GM12878 (cell line): Measurements from ENCODE around the gene GPR171. TPM values are rescaled to one million over a fixed set of nuclear protein-coding genes. Genes with fewer than 3 reads are reported as not detected.

Source experiments
- ATAC-seq: fragments of 200-7000 bp; cut with Tn5 transposase; 3 replicates; pipeline ENCODE4 v1.9.1; 2020; ENCODE audit warnings: mild to moderate bottlenecking, moderate library complexity
- BruUV-seq: library from RNA; stranded (reverse); fragments of 400-500 nt; replicated peaks from 2 replicates; lab custom pipeline; 2021; lab: Mats Ljungman, UMichigan
- CTCF ChIA-PET: fragments of 300-600 bp; sonication (Branson Sonifier 250); formaldehyde crosslinking; extraction: SDS; loops from one replicate; lab custom pipeline; 2021; ENCODE audit warnings: inconsistent platforms; lab: Yijun Ruan, JAX
- POLR2A ChIA-PET: fragments of 350-600 bp; formaldehyde crosslinking; extraction: SDS; loops from one replicate; lab custom pipeline; 2021; ENCODE audit warnings: inconsistent platforms; lab: Charles Lee
- RAD21 ChIA-PET: fragments of 300-600 bp; sonication (Branson Sonifier 250); formaldehyde crosslinking; loops from one replicate; lab custom pipeline; 2023; ENCODE audit warnings: antibody characterized with exemption; ENCODE audit not compliant: unreplicated experiment; lab: Charles Lee
- SMC1A ChIA-PET: fragments of 300-600 bp; sonication (Branson Sonifier 250); formaldehyde crosslinking; loops from one replicate; lab custom pipeline; 2023; ENCODE audit not compliant: unreplicated experiment, uncharacterized antibody; lab: Charles Lee
- DNase-seq: peaks from one replicate; pipeline ENCODE4 v3.0.0-alpha.2; 2011; ENCODE audit warnings: low read depth, low spot score
- FAIRE-seq: peaks from 3 replicates; lab custom pipeline; 2011; peaks lifted over from hg19 to GRCh38; lab: Jason Lieb, UNC
- H2AFZ ChIP-seq: 2 replicates; pipeline ENCODE4 v1.6.0; 2011; ENCODE audit warnings: low read depth, low read length, control low read depth; ENCODE audit not compliant: control insufficient read depth
- H3K27ac ChIP-seq: 2 replicates; pipeline ENCODE4 v1.5.1; 2011; ENCODE audit warnings: control low read depth; ENCODE audit not compliant: control insufficient read depth, insufficient read depth
- H3K27me3 ChIP-seq, 2 experiments: replicated peaks in 1 of 2; 2 replicates each; pipeline versions ENCODE4 v1.6.0 to v1.6.1; 2011; ENCODE audit warnings: low read length in 1 of 2; ENCODE audit not compliant: control insufficient read depth in 2 of 2, insufficient read depth in 2 of 2
- H3K36me3 ChIP-seq, 2 experiments: 2 replicates each; pipeline ENCODE4 v1.5.1; 2011; ENCODE audit warnings: low read length in 1 of 2; ENCODE audit not compliant: control insufficient read depth in 2 of 2, insufficient read depth in 2 of 2
- H3K4me1 ChIP-seq: 2 replicates; pipeline ENCODE4 v1.6.1; 2011; ENCODE audit warnings: mild to moderate bottlenecking, low read length, moderate library complexity, mixed read lengths; ENCODE audit not compliant: control insufficient read depth, insufficient read depth
- H3K4me2 ChIP-seq: 2 replicates; pipeline ENCODE4 v1.6.0; 2011; ENCODE audit warnings: control low read depth; ENCODE audit not compliant: control insufficient read depth, insufficient read depth
- H3K4me3 ChIP-seq: fragments of 200-600 bp; sonication (generic); 2 replicates; pipeline ENCODE4 v1.5.1; 2016
- H3K79me2 ChIP-seq: 2 replicates; pipeline ENCODE4 v1.6.0; 2011; ENCODE audit warnings: low read length; ENCODE audit not compliant: control insufficient read depth, insufficient read depth
- H3K9ac ChIP-seq: 2 replicates; pipeline ENCODE4 v1.8.0; 2011; ENCODE audit warnings: low read length, control low read depth, mixed read lengths; ENCODE audit not compliant: control insufficient read depth, insufficient read depth
- H3K9me3 ChIP-seq: replicated peaks from 3 replicates; pipeline ENCODE4 v1.5.1; 2011; ENCODE audit warnings: mild to moderate bottlenecking, low read length; ENCODE audit not compliant: control insufficient read depth, insufficient read depth
- H4K20me1 ChIP-seq: 2 replicates; pipeline ENCODE4 v1.6.0; 2011; ENCODE audit not compliant: control insufficient read depth, insufficient read depth
- BCLAF1 ChIP-seq: fragments of 450-650 bp; IDR thresholded peaks from 2 replicates; pipeline ENCODE4 v1.6.1; 2017; ENCODE audit warnings: antibody characterized with exemption, mild to moderate bottlenecking, moderate library complexity
- BRCA1 ChIP-seq: IDR thresholded peaks from 2 replicates; pipeline ENCODE4 v1.6.1; 2011; ENCODE audit warnings: low read depth, low read length, improper control_type of control experiment
- EZH2 ChIP-seq: IDR thresholded peaks from 2 replicates; pipeline ENCODE4 v1.6.1; 2012; ENCODE audit warnings: low read depth, mild to moderate bottlenecking, control low read depth, inconsistent platforms, low read length, borderline replicate concordance; ENCODE audit not compliant: control insufficient read depth
- KAT2A ChIP-seq: conservative IDR thresholded peaks from 2 replicates; pipeline ENCODE4 v1.6.1; 2011; ENCODE audit warnings: low read depth, low read length; ENCODE audit not compliant: control insufficient read depth
- SREBF1 ChIP-seq: IDR thresholded peaks from 2 replicates; pipeline ENCODE4 v1.6.1; 2012; ENCODE audit warnings: mild to moderate bottlenecking, low read length
- TBL1XR1 ChIP-seq: IDR thresholded peaks from 2 replicates; pipeline ENCODE4 v1.6.1; 2012; ENCODE audit warnings: low read depth, low read length, improper control_type of control experiment
- ZBED1 ChIP-seq: IDR thresholded peaks from 2 replicates; pipeline ENCODE4 v1.6.1; 2016; ENCODE audit warnings: borderline replicate concordance
- WGBS: methylation state at CpG from one replicate; pipeline ENCODE4 v1.1.6; 2016; ENCODE audit warnings: low lambda C conversion rate; ENCODE audit not compliant: insufficient replicate concordance, insufficient coverage; ENCODE audit errors: missing lambda C conversion rate; 5-methylcytosine and 5-hydroxymethylcytosine counted together
- in situ Hi-C: fragments of 300-500 bp; cut with MboI; formaldehyde crosslinking; loops from 9 replicates; pipeline ENCODE4 v1.14.3; 2018; ENCODE audit warnings: mixed read lengths
- intact Hi-C: fragments of 100-400 bp; cut with micrococcal nuclease; formaldehyde crosslinking; loops from one replicate; pipeline ENCODE4 v1.14.2; 2022; ENCODE audit not compliant: unreplicated experiment
- polyA plus RNA-seq, 11 experiments: library from polyadenylated mRNA; depleted of rRNA in 4 of 11; unstranded in 6 of 11; stranded (reverse) in 5 of 11; fragments of >200 nt; fragmentation: Nextera tagmentation in 4 of 11; fragmentation: Illumina TruSeq in 1 of 11; extraction: Ambion mirVana in 4 of 11; extraction: Trizol in 1 of 11; gene quantifications; 1 replicate in 1 of 11; 2 replicates in 10 of 11; pipeline versions ENCODE4 v1.2.1 to v1.2.3, GENCODE V29; 2011 to 2016; ENCODE audit warnings: inconsistent platforms in 2 of 11, missing spikeins in 2 of 11, low read depth in 1 of 11
- total RNA-seq, 4 experiments: library from RNA; depleted of rRNA in 3 of 4; stranded (reverse); fragments of >200 nt in 3 of 4; fragmentation: Illumina TruSeq in 1 of 4; extraction: Trizol in 1 of 4; gene quantifications; 2 replicates each; pipeline versions ENCODE4 v1.2.1 to v1.2.3, GENCODE V29; 2013 to 2021
- TF ChIP-seq, protein P1 (sequence below): IDR thresholded peaks from 2 replicates; pipeline ENCODE4 v1.6.1; 2012; ENCODE audit warnings: low read depth, low read length, improper control_type of control experiment
- TF ChIP-seq, protein P2 (sequence below): fragments of 450-650 bp; IDR thresholded peaks from 2 replicates; pipeline ENCODE4 v1.6.1; 2017; ENCODE audit warnings: borderline replicate concordance

Gene GPR171
- total and polyA plus RNA-seq, 10 of the 15 experiments (the other 5 are each of a cell fraction or from before 2014, with no cell fraction given) = 0.05 to 0.07 TPM; not detected in 8

GRCh38 chr3:151198849-151199248 lies 4.2 kb downstream of the GPR171 start:
- in situ Hi-C loops = no loop called here
- SMC1A ChIA-PET = interaction anchor here (1.4 kb wide), 1 partner anchor 9 kb away, joined by 3 read pairs; no protein-coding TSS in a partner anchor
- H3K9ac ChIP-seq = no peak overlapping the region
- RAD21 ChIA-PET = no interaction called here
- no peak for DNase-seq
- no peak overlapping the region for H3K27ac ChIP-seq
- POLR2A ChIA-PET = interaction anchor here (0.7 kb wide), 1 partner anchor 9 kb away, joined by 3 read pairs; no protein-coding TSS in a partner anchor
- BruUV-seq = no TSS peak
- WGBS = 76% methylated on average over 5 of the region's 5 CpGs
- no peaks in the 10 kb centered on the region; a peak in 1 of 4 replicates for H3K27me3 ChIP-seq
- FAIRE-seq = no peak
- H3K36me3 ChIP-seq = no peaks in the 10 kb centered on the region
- no peaks in the 10 kb centered on the region for H3K9me3 ChIP-seq
- no peak for ATAC-seq
- intact Hi-C loops = no loop called here
- TF ChIP-seq TBL1XR1 = no peak
- TF ChIP-seq KAT2A = no peak
- H3K79me2 ChIP-seq = no peaks in the 10 kb centered on the region
- no peaks in the 10 kb centered on the region; the same call in 1 of the 2 replicates for H3K4me1 ChIP-seq
- no peak overlapping the region for H3K4me3 ChIP-seq
- no peak overlapping the region for H3K4me2 ChIP-seq
- CTCF ChIA-PET = interaction anchor here (1.1 to 2.9 kb wide), 3 partner anchors 9 to 49 kb away, joined by 3 to 10 read pairs (median 6); no protein-coding TSS in a partner anchor
- H2AFZ ChIP-seq = no peak overlapping the region
- H4K20me1 ChIP-seq = no peaks in the 10 kb centered on the region

DNA sequence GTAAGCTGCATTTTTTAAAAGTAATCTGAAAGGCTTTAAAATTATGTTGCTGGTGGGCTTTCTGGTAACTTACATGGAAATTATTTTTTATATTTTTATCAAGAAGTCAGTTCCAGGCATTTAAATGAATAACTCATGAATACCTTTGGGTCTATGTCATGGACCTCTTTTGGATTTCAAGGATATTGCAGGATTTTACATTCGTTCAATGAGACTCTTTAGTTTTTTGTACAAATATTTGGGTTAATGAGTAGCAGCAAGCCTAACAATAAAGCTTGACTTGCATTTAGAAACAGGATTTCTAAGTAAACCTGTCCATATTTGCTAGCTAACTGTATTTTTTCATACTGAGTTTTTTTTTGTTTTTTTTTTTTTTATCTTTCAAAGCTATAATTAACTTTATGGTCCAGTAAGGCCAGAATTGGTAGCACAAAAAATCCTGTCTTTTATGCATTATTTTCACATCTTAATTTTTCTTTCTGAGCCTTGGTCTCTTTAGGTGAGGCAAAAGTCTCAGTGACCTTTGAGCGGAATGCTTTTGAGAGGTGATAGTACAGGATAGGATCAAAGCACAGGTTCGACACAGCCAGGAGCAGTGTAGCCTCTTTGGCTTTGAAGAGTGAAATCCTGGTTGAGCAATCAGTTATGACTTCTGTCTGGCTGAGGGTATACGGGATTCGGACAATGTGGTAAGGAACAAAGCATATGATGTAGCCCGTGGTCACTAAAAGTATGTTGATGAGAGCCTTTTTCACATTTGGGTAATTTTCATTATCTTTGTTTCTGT lies 4.8 kb downstream of the GPR171 start:
- POLR2A ChIA-PET = interaction anchor here (0.7 kb wide), 1 partner anchor 8 kb away, joined by 3 read pairs; no protein-coding TSS in a partner anchor
- DNase-seq (no peak), FAIRE-seq (no peak), ATAC-seq (no peak)
- Histone ChIP-seq H3K27ac (no peak overlapping the region), H3K4me1 (no peaks in the 10 kb centered on the region; the same call in 1 of the 2 replicates), H2AFZ (no peak overlapping the region), H3K9ac (no peak overlapping the region), H3K27me3 (no peaks in the 10 kb centered on the region; a peak in 1 of 4 replicates), H3K36me3 (no peaks in the 10 kb centered on the region), H4K20me1 (no peaks in the 10 kb centered on the region), H3K9me3 (no peaks in the 10 kb centered on the region), H3K4me2 (no peak overlapping the region), H3K4me3 (no peak overlapping the region), H3K79me2 (no peaks in the 10 kb centered on the region)
- WGBS = 48% methylated on average over 6 of the region's 6 CpGs
- intact Hi-C loops = no loop called here
- RAD21 ChIA-PET = no interaction called here
- no TSS peak for BruUV-seq
- in situ Hi-C loops = no loop called here
- SMC1A ChIA-PET = interaction anchor here (1.0 to 1.4 kb wide), 3 partner anchors 9 to 44 kb away, joined by 3 to 4 read pairs (median 3); no protein-coding TSS in a partner anchor
- CTCF ChIA-PET = interaction anchor here (1.1 to 2.9 kb wide), 4 partner anchors 9 to 50 kb away, joined by 3 to 10 read pairs (median 5); no protein-coding TSS in a partner anchor
- TF ChIP-seq, protein P1, sequence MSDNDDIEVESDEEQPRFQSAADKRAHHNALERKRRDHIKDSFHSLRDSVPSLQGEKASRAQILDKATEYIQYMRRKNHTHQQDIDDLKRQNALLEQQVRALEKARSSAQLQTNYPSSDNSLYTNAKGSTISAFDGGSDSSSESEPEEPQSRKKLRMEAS = no peak
- no peak for TF ChIP-seq BCLAF1
- TF ChIP-seq ZBED1 = no peak
- no peak for TF ChIP-seq EZH2
- TF ChIP-seq SREBF1 = no peak
- no peak for TF ChIP-seq BRCA1
- TF ChIP-seq, protein P2, sequence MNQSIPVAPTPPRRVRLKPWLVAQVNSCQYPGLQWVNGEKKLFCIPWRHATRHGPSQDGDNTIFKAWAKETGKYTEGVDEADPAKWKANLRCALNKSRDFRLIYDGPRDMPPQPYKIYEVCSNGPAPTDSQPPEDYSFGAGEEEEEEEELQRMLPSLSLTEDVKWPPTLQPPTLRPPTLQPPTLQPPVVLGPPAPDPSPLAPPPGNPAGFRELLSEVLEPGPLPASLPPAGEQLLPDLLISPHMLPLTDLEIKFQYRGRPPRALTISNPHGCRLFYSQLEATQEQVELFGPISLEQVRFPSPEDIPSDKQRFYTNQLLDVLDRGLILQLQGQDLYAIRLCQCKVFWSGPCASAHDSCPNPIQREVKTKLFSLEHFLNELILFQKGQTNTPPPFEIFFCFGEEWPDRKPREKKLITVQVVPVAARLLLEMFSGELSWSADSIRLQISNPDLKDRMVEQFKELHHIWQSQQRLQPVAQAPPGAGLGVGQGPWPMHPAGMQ = no peak
